Measurements from ENCODE around the gene AIFM2.
"Not testable (repeated sequence)": the region's sequence is repeated elsewhere in the genome, so short reads cannot be mapped to it uniquely, and the experiment has no call there.

AIFM2 gene

GRCh38 chr10:70121281-70121949 is 11.2 kb downstream of the AIFM2 start:
- DNase-seq, result no peak

- no peak for DNase-seq
These were observed 12.2 kb downstream of the AIFM2 start for GRCh38 chr10:70120417-70120816.

GRCh38 chr10:70119623-70120022 is 13.0 kb downstream of the AIFM2 start:
- no peak for DNase-seq

GRCh38 chr10:70119197-70119596 is 13.4 kb downstream of the AIFM2 start:
- DNase-seq, result no peak

GRCh38 chr10:70118196-70118595 is 14.4 kb downstream of the AIFM2 start:
- no peak for DNase-seq

GRCh38 chr10:70117646-70118045 is 15.0 kb downstream of the AIFM2 start:
- no peak for DNase-seq

- DNase-seq, result no peak
These were observed 16.5 kb downstream of the AIFM2 start for GRCh38 chr10:70115948-70116682.

GRCh38 chr10:70114902-70115301 is 17.7 kb downstream of the AIFM2 start:
- no peak for DNase-seq

GRCh38 chr10:70112071-70112470 is 20.6 kb downstream of the AIFM2 start:
- no peak for DNase-seq

GRCh38 chr10:70111496-70111895 is 21.1 kb downstream of the AIFM2 start:
- DNase-seq, result no peak

GRCh38 chr10:70109064-70109729 is 23.4 kb downstream of the AIFM2 start:
- DNase-seq, result no peak

GRCh38 chr10:70106958-70107791 is 25.4 kb downstream of the AIFM2 start:
- DNase-seq, result no peak

- DNase-seq, result no peak
These were observed 31.0 kb downstream of the AIFM2 start for GRCh38 chr10:70101668-70102067.

- DNase-seq, result not testable (repeated sequence)
These were observed 31.5 kb downstream of the AIFM2 start for GRCh38 chr10:70101068-70101562.

- DNase-seq, result no peak
These were observed 34.4 kb downstream of the AIFM2 start for GRCh38 chr10:70098271-70098670.

GRCh38 chr10:70097459-70097858 is 35.2 kb downstream of the AIFM2 start:
- no peak for DNase-seq

GRCh38 chr10:70096705-70097420 is 35.8 kb downstream of the AIFM2 start:
- no peak for DNase-seq

GRCh38 chr10:70096016-70096704 is 36.5 kb downstream of the AIFM2 start:
- no peak for DNase-seq

GRCh38 chr10:70094250-70094649 is 38.4 kb downstream of the AIFM2 start:
- DNase-seq, result no peak

- no peak for DNase-seq
These were observed 39.2 kb downstream of the AIFM2 start for GRCh38 chr10:70093335-70093944.

- no peak for DNase-seq
These were observed 40.3 kb downstream of the AIFM2 start for GRCh38 chr10:70092389-70092718.

All from NCI-H187 (cell line).